GM12872 (cell line): ENCODE results near the gene RAD51D.

Source experiments
- TF ChIP-seq, protein P1 (sequence below): IDR thresholded peaks from 3 replicates; pipeline ENCODE4 v1.5.1; 2011; ENCODE audit warnings: low read depth, mild to moderate bottlenecking, low read length, moderate library complexity; ENCODE audit not compliant: insufficient read depth

Gene RAD51D

DNA sequence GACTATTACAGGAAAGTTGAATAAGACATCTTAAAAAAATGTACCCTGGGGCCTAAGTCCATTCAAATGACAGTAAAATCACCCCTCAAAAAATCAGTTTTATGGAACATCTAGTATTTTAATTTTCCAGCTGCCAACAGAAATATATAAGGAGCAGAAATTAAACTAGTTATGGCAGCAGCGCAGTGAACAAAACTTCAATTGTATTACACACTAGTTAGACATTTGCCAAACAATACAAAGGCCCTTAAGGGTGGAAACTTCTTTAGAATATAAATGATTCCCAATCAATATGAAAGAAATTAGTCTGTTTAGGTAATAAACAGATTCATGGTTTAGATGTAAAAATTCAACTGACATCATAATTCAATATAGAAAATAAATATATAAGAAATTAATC, 38.0 kb downstream of the RAD51D start:
- TF ChIP-seq, protein P1, sequence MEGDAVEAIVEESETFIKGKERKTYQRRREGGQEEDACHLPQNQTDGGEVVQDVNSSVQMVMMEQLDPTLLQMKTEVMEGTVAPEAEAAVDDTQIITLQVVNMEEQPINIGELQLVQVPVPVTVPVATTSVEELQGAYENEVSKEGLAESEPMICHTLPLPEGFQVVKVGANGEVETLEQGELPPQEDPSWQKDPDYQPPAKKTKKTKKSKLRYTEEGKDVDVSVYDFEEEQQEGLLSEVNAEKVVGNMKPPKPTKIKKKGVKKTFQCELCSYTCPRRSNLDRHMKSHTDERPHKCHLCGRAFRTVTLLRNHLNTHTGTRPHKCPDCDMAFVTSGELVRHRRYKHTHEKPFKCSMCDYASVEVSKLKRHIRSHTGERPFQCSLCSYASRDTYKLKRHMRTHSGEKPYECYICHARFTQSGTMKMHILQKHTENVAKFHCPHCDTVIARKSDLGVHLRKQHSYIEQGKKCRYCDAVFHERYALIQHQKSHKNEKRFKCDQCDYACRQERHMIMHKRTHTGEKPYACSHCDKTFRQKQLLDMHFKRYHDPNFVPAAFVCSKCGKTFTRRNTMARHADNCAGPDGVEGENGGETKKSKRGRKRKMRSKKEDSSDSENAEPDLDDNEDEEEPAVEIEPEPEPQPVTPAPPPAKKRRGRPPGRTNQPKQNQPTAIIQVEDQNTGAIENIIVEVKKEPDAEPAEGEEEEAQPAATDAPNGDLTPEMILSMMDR = no peak

DNA sequence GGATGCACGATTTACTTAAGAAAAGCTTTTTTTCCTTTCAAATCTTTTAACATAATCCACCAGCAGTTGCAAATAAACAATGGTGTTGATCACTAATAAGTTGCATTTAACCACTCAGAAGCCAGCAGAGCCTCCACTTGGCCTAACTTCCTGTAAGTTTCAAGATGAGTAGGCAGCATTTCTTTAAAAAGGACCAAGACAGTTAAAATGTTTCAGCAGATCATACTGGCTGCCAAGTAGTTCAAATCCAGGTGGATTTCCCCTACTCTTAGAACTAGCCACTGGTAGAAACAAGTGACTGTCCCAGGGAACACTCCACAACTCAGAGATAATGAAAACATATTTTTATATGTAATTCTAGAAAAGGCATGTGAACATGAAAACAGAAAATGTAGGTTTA, 39.1 kb downstream of the RAD51D start:
- TF ChIP-seq, protein P1 = no peak

DNA sequence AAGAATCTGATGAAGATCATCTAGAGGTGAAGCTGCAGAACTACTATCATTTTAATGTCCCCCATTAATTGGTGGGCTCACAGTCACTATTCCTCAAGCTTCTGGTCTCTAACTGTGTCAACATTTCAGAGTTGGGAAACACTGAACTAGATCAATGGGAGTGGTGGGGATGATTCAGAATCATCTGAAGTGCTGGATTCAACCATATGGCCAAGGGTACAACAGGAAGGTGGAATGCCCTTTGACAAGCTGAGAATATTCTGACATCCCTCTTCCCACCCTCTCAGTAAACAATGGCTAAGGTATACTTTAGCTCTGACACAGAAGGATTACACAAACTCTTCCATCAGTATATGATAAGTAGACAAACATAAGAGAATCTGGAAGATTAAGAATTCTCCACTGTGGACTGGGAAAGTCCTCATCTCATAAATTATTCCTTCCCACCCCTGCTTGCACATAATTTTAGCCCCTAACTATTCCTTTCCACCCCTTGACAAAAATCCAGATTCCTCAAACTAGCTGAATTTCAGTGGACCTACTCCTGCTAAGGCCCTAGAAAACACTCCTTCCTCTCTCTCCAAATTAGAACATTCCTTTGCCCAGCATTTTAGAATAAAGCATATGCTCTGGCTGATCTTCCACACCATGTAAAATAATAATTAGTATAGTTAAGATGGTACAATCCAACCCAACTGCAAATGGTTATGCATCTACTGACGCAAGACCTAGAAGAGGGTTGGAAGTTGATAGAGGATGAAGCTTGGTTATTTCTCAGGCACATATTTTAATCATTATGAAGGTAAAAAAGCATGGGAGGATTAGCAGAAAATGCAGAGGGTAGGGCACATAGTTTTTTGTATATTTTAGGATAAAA, 39.9 kb downstream of the RAD51D start:
- TF ChIP-seq, protein P1 = no peak

DNA sequence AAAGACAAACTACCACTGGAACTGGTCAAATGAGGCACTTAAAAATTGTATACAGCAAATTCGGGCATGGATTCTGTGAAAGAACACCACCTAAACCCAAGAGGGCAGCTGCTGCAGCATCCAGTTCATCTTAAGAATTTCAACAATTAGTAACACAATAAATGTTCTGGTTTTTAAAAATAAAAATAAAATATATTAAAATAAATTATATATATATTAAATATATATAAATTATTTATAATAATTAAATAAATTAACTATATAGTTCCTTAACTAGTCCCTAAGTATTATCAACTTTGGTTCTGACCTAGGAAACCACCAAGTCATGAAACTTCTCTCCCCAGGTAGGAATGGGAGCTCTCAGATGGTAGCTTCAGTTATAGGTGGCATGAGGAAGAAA, 42.8 kb downstream of the RAD51D start:
- TF ChIP-seq, protein P1 = no peak

DNA sequence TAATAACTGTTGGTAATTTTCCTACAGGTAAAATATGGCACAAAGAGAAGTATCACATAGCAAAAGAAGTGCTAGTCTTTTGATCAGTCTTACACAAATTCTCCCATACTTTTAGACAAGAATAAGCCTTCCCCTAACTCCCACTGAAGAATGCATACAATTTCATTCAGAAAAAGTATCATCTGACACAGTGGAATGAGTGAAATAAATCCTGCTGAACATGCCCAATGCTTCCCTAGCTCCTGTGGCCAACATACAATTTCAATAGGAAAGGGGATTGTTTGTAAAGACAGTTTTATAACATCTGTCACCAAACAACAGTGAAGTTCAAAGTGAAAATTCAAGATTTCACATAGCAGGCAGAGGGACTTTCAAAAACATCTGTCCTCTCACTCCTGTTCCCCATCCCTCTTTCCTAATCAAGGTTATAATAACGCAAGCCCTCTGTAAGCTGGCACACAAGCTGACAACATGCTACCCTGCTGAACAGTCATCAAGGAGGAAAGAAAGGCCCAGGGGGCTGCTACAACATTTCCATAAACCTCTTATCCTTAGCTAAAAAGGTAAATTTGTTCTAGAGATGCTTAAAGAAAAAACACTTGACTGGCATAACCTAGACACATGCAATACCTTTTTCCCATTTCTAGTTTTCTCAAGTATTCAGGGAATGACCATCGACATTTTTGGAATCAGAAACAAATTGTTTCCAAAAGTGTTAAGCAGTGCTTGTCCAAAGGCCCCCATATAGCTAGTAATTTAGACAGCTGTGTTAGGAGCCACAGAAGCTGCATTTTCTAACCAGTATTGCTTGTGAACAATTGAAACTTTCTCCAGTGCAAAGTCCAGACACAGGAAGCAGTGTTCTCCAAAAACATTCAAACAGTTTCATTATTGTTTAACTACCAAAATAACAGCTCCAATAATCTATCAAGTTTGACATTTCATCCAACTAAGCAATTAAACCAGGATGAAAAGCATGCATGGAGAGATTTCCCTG, 44.7 kb downstream of the RAD51D start:
- TF ChIP-seq, protein P1 = no peak

DNA sequence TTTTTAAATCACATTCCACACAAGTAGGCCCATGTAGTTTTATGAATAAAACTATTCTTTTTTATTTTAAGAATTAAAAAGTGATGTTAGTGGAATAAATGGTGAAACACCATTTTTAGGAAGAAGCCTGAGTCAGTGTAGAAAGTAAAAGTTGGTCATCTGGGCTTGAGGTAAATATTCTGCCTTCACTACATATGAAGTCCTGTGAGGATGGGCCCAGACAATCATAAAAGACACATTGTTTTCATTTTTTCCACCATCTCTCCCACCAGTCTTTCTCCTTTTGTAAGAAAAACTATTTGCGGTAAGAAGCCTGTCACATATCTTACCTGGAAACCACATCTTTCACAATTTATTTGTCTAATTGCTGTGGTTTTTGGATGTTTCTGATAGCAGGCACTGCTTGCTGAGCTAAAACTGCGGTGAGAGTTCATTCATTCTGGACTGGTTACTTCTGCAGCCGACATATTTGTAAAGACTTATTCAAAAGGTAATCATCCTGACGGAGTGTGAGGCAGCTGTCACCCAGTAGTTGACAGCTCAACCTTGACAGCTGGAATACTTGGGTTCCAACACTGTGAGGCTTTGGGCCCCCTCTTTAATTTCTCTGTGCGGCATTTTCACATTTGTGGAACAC, 45.6 kb downstream of the RAD51D start:
- TF ChIP-seq, protein P1 = no peak
